ENCODE results near the gene ACADL.

Gene ACADL

DNA sequence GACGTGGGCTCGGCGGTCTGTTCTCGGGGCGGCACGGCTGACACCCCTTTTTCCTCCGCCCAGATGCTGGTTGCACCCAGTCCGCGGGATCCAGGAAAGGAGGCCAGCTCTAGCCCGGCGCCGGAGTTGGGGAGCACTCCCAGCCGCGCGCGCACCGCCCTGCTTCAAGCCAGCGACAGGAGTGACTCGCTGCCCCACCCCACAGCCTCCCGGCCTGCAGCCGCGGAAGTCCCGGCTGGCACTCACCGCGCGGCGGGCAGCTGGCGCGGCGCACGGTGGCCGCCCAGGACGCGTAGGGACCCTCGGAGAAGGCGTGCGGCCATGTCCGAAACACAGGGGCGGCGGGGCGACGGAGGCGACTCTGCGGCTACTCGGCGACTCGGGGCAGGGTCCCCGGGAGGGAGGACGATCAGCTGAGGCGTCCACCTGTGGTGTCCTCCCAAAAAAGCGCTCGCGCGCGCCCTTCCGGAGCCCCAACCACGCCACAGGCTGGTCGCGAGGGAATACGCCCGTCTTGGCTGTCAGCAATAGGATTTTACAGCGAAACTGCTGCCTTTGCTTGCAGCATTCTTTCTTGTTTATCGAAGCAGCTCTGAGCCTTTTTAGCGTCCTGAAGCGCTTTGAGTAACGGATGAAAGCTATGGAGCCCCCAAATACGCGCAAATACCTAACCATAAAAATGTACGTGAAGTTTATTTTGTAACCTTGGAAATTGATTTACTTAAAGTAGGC lies at the start of gene ACADL:
Gene ACADL (minus strand): TSS at position 507 of the 732 bp plus-strand sequence. CDS start 184 bp downstream, at position 323.
- DNase-seq: no peak

- DNase-seq: no peak
These were observed 46.1 kb upstream of the ACADL start for GRCh38 chr2:210271300-210271699.

DNA sequence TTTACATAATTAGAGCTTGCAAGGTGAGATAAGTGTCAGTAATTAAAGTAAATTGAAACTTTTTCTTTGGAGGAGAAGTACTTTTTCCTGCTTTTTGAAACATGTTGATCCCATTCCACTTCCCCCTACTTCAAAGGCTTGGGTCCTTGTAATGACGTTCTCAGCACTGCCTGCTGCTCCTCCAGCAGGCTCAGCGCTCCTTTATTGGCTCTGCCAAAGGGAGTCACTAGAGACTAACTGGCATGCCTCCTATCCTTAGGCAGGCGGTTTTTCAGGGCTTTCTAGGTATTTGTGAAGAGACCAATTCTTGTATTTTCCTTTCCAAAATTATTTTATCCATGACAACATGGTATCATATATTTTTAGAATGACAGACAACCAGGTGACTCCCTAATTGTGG lies 43.9 kb upstream of the ACADL start:
- no peak for DNase-seq

- no peak for DNase-seq
These were observed 43.0 kb upstream of the ACADL start for GRCh38 chr2:210268281-210268680.

GRCh38 chr2:210267698-210268097 lies 42.5 kb upstream of the ACADL start:
- no peak for DNase-seq

- no peak for DNase-seq
These were observed 39.0 kb upstream of the ACADL start for GRCh38 chr2:210264282-210264681.

DNA sequence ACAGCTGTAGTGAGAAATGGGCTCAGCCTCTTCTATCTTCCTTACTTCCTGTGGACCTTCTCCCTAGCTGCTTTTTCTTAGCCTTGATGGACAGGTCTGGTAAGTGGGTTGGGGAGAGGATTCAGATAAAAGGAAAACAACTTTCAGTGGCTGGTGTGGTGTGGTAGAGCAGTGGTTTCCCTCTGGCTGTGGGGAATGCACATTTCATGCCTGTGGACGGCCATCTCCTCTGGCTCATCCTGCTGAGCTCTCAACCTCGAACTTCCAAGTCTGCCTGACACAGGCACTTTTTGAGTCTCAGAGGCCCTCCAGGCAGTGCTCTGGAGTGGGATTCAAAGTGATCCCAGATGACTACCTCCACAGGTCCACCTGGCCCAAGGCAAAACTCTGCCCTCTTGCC lies 38.6 kb upstream of the ACADL start:
- DNase-seq: no peak

DNA sequence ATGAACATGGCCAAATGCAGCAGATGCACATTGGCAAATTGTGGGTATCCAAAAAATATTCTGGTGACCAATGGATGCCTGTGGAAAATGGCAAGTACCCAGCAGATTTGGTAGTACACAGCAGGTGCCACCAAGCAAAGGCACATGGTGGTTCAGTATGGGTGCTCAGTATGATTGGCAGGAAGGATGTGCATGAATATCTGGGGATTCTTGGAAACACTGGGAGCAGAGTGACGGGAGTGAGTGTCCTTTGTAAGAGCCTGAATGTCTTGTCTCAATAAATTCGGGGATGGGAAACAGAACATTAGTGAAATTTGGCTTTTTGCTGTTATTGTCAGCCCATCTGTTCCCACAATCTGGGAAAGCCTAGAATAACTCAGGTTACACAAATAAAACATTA lies 36.8 kb upstream of the ACADL start:
- no peak for DNase-seq

DNA sequence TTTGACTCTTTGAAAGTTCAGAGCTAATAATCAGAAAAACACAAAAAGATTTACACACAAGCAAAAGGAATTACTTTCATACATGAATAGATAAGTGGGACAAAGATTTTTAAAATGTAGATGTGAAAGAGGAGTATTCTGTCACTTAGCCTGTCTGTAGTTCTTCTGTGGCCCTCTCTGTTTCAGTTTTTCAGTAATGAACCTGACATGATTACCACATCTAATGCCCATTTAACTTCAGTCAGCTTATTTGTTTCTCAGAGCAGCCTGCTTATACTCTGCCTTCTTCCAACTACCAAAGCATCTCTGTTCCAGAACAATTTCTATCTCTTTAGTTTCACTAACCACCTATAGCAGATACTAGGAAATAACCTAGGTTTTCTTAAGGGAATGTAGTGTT lies 34.4 kb upstream of the ACADL start:
- no peak for DNase-seq

- no peak for DNase-seq
These were observed 27.7 kb upstream of the ACADL start for GRCh38 chr2:210252699-210253606.

- DNase-seq: no peak
These were observed 25.4 kb upstream of the ACADL start for GRCh38 chr2:210250622-210251021.

DNA sequence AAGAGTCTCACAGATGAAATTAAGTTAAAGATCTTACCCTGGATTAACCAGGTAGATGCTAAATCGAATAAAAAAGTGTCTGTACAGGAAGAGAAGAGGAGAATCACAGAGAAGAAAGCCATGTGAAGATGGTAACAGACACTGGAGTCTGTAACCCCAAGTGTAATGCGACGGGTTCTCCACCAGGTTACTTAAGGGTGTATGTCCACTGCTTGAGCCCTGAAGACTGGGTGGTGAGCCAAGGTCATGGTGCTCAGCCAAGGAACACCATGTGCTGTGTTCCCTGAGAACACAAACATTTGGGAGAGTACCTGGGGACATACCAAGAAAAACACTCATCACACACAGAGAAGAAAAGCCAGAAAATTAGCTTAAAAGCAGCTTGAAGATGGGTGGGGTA lies 8.2 kb upstream of the ACADL start:
- no peak for DNase-seq

GRCh38 chr2:210230984-210231383 lies 5.7 kb upstream of the ACADL start:
- no peak for DNase-seq

GRCh38 chr2:210230518-210230917 lies 5.3 kb upstream of the ACADL start:
- DNase-seq: no peak

- no peak for DNase-seq
These were observed 3.3 kb upstream of the ACADL start for GRCh38 chr2:210228586-210228985.

DNA sequence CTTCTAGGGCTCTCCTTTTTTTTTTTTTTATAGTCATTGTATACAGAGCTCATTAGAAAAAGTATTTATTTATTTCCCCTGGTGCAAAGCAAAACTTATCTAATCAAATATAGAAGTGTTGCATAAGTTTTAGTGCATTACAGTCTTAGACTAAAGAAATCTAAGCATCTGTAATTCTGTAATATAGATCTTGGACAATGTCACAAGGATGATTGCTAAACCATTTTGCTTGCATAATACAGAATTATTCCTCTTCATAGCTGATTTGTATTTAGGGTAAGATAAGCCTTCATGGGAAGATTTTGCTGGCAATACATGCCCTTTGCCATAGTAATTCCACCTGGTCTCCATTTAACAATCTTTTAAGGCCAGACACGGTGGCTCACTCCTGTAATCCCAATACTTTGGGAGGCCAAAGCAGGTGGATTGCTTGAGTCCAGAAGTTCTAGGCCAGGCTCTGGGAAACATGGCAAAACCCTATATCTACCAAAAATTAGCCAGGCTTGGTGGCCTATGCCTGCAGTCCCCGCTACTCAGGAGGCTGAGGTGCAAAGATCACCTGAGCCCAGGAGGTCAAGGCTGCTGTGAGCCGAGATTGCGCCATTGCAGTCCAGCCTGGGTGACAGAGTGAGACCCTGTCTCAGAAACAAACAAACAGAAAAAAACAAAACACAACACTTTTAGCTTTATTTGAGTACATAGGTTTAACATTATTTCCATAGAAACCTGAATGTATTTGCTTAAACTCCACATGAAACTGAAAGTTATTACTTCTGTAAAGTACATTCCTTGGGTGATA lies 2.2 kb upstream of the ACADL start:
- DNase-seq: no peak

DNA sequence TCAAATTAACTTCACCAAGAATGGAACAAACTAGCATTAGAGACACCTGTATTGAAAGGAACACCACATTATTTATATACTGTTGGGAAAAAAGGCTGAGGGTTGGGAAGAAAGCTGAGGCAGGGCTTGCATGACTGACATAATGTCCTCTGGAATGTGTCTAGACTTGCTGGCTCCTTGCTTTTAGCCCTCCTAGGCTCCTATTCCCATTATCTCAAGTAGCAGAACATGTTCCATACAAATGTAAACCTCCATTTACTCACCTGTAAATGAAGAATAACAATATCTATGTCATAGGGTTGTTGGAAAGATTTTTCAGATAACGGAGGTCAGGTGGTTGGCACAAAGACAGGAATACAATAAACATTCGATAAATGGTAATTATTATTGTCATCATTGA lies 976 bp upstream of the ACADL start:
- no peak for DNase-seq

GRCh38 chr2:210224591-210224940 lies 681 bp downstream of the ACADL start:
- DNase-seq: no peak

- no peak for DNase-seq
These were observed 10.1 kb downstream of the ACADL start for GRCh38 chr2:210215120-210215519.

GRCh38 chr2:210210185-210210584 lies 15.1 kb downstream of the ACADL start:
- no peak for DNase-seq

GRCh38 chr2:210207929-210208328 lies 17.3 kb downstream of the ACADL start:
- DNase-seq: no peak

- no peak for DNase-seq
These were observed 21.7 kb downstream of the ACADL start for GRCh38 chr2:210203558-210203957.

DNA sequence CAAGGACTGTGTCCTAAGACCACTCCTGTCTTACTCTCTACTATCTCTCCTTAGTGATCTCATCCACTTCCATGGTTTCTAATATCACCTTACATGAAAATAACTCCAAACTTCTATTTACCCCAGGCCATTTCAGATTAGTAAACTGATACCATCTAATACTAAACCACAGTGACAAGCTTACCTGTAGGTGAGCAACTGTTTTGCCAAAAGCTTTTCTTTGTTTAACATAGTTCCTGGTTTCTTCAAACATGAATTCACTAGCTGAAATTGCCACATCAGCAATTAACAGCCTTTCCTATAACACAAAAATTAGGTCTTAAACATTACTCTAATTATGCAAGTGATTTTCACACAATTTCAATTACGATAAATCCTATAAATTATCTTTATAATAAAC lies 22.1 kb downstream of the ACADL start:
- no peak for DNase-seq

- DNase-seq: no peak
These were observed 25.4 kb downstream of the ACADL start for GRCh38 chr2:210199854-210200253.

Data from activated gamma-delta T cell treated with Interleukin-2 at 50 U/mL for 16 hours (primary cell).